Common myeloid progenitor, CD34-positive (primary cell): ENCODE results near the gene GUCY2C.
A peak's percentile ranks its signal among the peaks of the same experiment; 100 is the strongest.

ENCODE experiments used
- CTCF ChIA-PET: fragments of 350-600 bp; sonication (Branson Sonifier 250); formaldehyde crosslinking; loops from one replicate; lab custom pipeline; 2021; ENCODE audit warnings: antibody characterized with exemption; lab: Charles Lee
- POLR2A ChIA-PET: fragments of 350-600 bp; sonication (Branson Sonifier 250); formaldehyde crosslinking; loops from one replicate; lab custom pipeline; 2021; ENCODE audit warnings: antibody characterized with exemption; lab: Charles Lee
- DNase-seq, 3 donors: peaks; one replicate each; pipeline versions ENCODE4 v3.0.0 to v3.0.0-alpha.2; 2013
- H3K27ac ChIP-seq, 2 experiments: 1 replicate in 1 of 2; 2 replicates in 1 of 2; pipeline ENCODE4 v1.7.0; 2013; ENCODE audit warnings: inconsistent platforms in 2 of 2, low read length in 2 of 2, mild to moderate bottlenecking in 2 of 2, low read depth in 1 of 2, moderate library complexity in 1 of 2; ENCODE audit not compliant: severe bottlenecking in 2 of 2, insufficient read depth in 1 of 2, poor library complexity in 1 of 2
- H3K27me3 ChIP-seq, 5 experiments: replicated peaks in 2 of 5; 1 replicate in 3 of 5; 2 replicates in 2 of 5; pipeline versions ENCODE4 v1.6.1 to v1.7.0; 2013; ENCODE audit warnings: low read length in 4 of 5, mild to moderate bottlenecking in 2 of 5, moderate library complexity in 2 of 5, inconsistent platforms in 1 of 5; ENCODE audit not compliant: insufficient read depth in 5 of 5, control insufficient read depth in 4 of 5
- H3K36me3 ChIP-seq, 4 experiments: 1 replicate in 2 of 4; 2 replicates in 2 of 4; pipeline versions ENCODE4 v1.6.1 to v1.7.0; 2013; ENCODE audit warnings: low read length in 3 of 4, control low read depth in 1 of 4, mild to moderate bottlenecking in 1 of 4; ENCODE audit not compliant: control insufficient read depth in 4 of 4, insufficient read depth in 4 of 4
- H3K4me1 ChIP-seq, 4 experiments: 1 replicate in 3 of 4; 2 replicates in 1 of 4; pipeline versions ENCODE4 v1.6.1 to v1.7.1; 2013; ENCODE audit warnings: low read length in 3 of 4, mild to moderate bottlenecking in 3 of 4, control low read depth in 1 of 4, inconsistent platforms in 1 of 4, moderate library complexity in 1 of 4; ENCODE audit not compliant: control insufficient read depth in 4 of 4, insufficient read depth in 4 of 4; ENCODE audit errors: control extremely low read depth in 1 of 4
- H3K4me3 ChIP-seq, 7 experiments: 1 replicate in 4 of 7; 2 replicates in 3 of 7; pipeline versions ENCODE4 v1.5.1 to v1.7.0; 2013; ENCODE audit warnings: mild to moderate bottlenecking in 7 of 7, low read length in 6 of 7, moderate library complexity in 6 of 7, inconsistent platforms in 2 of 7, low read depth in 2 of 7, control low read depth in 1 of 7; ENCODE audit not compliant: insufficient read depth in 4 of 7, control insufficient read depth in 1 of 7; ENCODE audit errors: extremely low read depth in 1 of 7
- H3K9me3 ChIP-seq, 5 experiments: 1 replicate in 4 of 5; 2 replicates in 1 of 5; pipeline versions ENCODE4 v1.6.1 to v1.7.1; 2013; ENCODE audit warnings: low read length in 4 of 5, mild to moderate bottlenecking in 2 of 5, inconsistent platforms in 1 of 5, low read depth in 1 of 5, moderate library complexity in 1 of 5; ENCODE audit not compliant: control insufficient read depth in 4 of 5, insufficient read depth in 2 of 5; ENCODE audit errors: control extremely low read depth in 1 of 5
- WGBS: methylation state at CpG from one replicate; pipeline ENCODE4 v1.1.5; 2013; ENCODE audit not compliant: insufficient coverage; 5-methylcytosine and 5-hydroxymethylcytosine counted together

Gene GUCY2C

GRCh38 chr12:14665354-14666348 lies 30.7 kb downstream of the GUCY2C start:
- Histone ChIP-seq H3K27ac (no peak overlapping the region), H3K4me1 (peaks cover 0 to 2% (median 0%) of the 10 kb centered on the region in 4 experiments), H3K36me3 (no peaks in the 10 kb centered on the region), H3K4me3 (no peak overlapping the region), H3K27me3 (peaks cover 0 to 12% (median 3%) of the 10 kb centered on the region in 5 experiments), H3K9me3 (no peaks in the 10 kb centered on the region)
- WGBS, result 90% methylated on average over 15 of the region's 23 CpGs
- ChIA-PET POLR2A (no interaction called here), CTCF (interaction anchor here (1.2 to 9.8 kb wide), 11 partner anchors 14 to 428 kb away, joined by 3 to 96 read pairs (median 7); no protein-coding TSS in a partner anchor)
- DNase-seq, result peak; percentile 61 to 78 (median 71)

GRCh38 chr12:14664434-14665023 lies 31.9 kb downstream of the GUCY2C start:
- H3K36me3 ChIP-seq, result no peaks in the 10 kb centered on the region
- DNase-seq, result peak; percentile 73 to 86 (median 84)
- 100% methylated on average over 2 of the region's 7 CpGs for WGBS
- no peaks in the 10 kb centered on the region for H3K9me3 ChIP-seq
- ChIA-PET CTCF (interaction anchor here (0.6 to 9.8 kb wide), 13 partner anchors 11 to 479 kb away, joined by 3 to 96 read pairs (median 4); no protein-coding TSS in a partner anchor), POLR2A (no interaction called here)
- peaks cover 0 to 2% (median 0%) of the 10 kb centered on the region in 4 experiments for H3K4me1 ChIP-seq
- H3K27ac ChIP-seq, result no peak overlapping the region
- peaks cover 0 to 15% (median 3%) of the 10 kb centered on the region in 5 experiments for H3K27me3 ChIP-seq
- no peak overlapping the region for H3K4me3 ChIP-seq

- Histone ChIP-seq H3K4me1 (peaks cover 0 to 2% (median 0%) of the 10 kb centered on the region in 4 experiments), H3K36me3 (no peaks in the 10 kb centered on the region), H3K9me3 (no peaks in the 10 kb centered on the region), H3K27me3 (peaks cover 0 to 17% (median 5%) of the 10 kb centered on the region in 5 experiments), H3K27ac (no peak overlapping the region), H3K4me3 (no peak overlapping the region)
- CTCF ChIA-PET, result interaction anchor here (0.6 to 9.8 kb wide), 6 partner anchors 10 to 425 kb away, joined by 3 to 96 read pairs (median 4); no protein-coding TSS in a partner anchor
- no CpG with 5 or more reads among the region's 5 CpGs for WGBS
- POLR2A ChIA-PET, result no interaction called here
- no peak for DNase-seq
These were observed 33.4 kb downstream of the GUCY2C start for GRCh38 chr12:14663002-14663401.

DNA sequence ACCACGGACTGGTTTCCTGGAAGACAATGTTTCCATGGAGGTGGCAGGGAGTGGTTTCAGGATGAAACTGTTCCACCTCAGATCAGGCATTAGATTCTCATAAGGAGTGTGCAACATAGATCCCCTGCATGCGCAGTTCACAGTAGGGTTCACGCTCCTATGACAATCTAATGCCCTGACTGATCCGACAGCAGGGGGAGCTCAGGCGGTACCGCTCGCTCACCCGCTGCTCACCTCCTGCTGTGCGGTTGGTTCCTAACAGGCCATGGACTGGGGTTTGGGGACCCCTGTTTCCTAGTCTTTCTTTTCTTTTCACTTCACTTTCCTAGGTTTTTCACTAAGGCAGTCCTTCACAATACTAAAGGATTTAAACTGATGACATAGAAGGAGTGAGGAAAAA lies 39.6 kb downstream of the GUCY2C start:
- 90% methylated on average over 8 of the region's 9 CpGs for WGBS
- ChIA-PET CTCF (interaction anchor here (1.5 kb wide), 1 partner anchor 10 kb away, joined by 3 read pairs; no protein-coding TSS in a partner anchor), POLR2A (no interaction called here)
- H3K36me3 ChIP-seq, result no peaks in the 10 kb centered on the region
- no peak for DNase-seq
- H3K27ac ChIP-seq, result no peak overlapping the region
- peaks cover 0 to 17% (median 2%) of the 10 kb centered on the region in 5 experiments for H3K27me3 ChIP-seq
- no peaks in the 10 kb centered on the region for H3K4me1 ChIP-seq
- H3K9me3 ChIP-seq, result peaks cover 0 to 2% (median 0%) of the 10 kb centered on the region in 5 experiments
- no peak overlapping the region for H3K4me3 ChIP-seq

DNA sequence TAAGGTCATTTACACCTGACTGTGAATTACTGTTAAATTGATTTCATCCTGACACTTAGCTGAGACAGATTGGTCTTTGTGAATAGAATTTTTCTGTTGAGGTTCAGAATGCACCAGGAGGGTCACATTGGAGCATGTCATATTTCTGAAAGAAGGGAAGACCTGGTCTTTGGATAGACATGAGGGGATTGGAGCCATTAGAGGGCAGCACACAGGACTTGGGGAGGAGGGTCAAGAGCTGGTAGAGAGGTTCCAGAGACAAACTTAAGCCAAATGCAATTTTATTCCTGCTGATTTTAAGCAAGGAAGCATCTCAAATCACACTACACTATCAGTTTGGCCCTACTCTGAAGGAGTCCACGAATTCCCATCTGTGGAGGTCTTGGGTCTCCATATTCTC lies 41.1 kb downstream of the GUCY2C start:
- H3K9me3 ChIP-seq, result peaks cover 0 to 2% (median 0%) of the 10 kb centered on the region in 5 experiments
- H3K4me3 ChIP-seq, result no peak overlapping the region
- H3K27ac ChIP-seq, result no peak overlapping the region
- ChIA-PET POLR2A (no interaction called here), CTCF (interaction anchor here (1.3 to 1.8 kb wide), 2 partner anchors 11 to 23 kb away, joined by 6 read pairs; no protein-coding TSS in a partner anchor)
- WGBS, result no CpG with 5 or more reads among the region's 1 CpG
- DNase-seq, result no peak
- H3K36me3 ChIP-seq, result no peaks in the 10 kb centered on the region
- no peaks in the 10 kb centered on the region for H3K4me1 ChIP-seq
- peaks cover 0 to 17% (median 2%) of the 10 kb centered on the region in 5 experiments for H3K27me3 ChIP-seq

GRCh38 chr12:14654842-14655241 lies 41.6 kb downstream of the GUCY2C start:
- no peak for DNase-seq
- H3K27me3 ChIP-seq, result peaks cover 0 to 15% (median 2%) of the 10 kb centered on the region in 5 experiments
- H3K9me3 ChIP-seq, result peaks cover 0 to 2% (median 0%) of the 10 kb centered on the region in 5 experiments
- H3K4me3 ChIP-seq, result no peak overlapping the region
- H3K36me3 ChIP-seq, result no peaks in the 10 kb centered on the region
- CTCF ChIA-PET, result interaction anchor here (1.3 to 1.8 kb wide), 2 partner anchors 10 to 22 kb away, joined by 6 read pairs; no protein-coding TSS in a partner anchor
- H3K4me1 ChIP-seq, result no peaks in the 10 kb centered on the region
- POLR2A ChIA-PET, result no interaction called here
- H3K27ac ChIP-seq, result no peak overlapping the region
